Activated CD4-positive, CD25-positive, alpha-beta regulatory T cell (primary cell): Measurements from ENCODE around the gene CBR3.
"Not testable (repeated sequence)": the region's sequence is repeated elsewhere in the genome, so short reads cannot be mapped to it uniquely, and the experiment has no call there.

Experiments used
- DNase-seq, 4 experiments: peaks; one replicate each; lab custom pipeline; 2025; lab: John Stamatoyannopoulos, UW

CBR3 gene

DNA sequence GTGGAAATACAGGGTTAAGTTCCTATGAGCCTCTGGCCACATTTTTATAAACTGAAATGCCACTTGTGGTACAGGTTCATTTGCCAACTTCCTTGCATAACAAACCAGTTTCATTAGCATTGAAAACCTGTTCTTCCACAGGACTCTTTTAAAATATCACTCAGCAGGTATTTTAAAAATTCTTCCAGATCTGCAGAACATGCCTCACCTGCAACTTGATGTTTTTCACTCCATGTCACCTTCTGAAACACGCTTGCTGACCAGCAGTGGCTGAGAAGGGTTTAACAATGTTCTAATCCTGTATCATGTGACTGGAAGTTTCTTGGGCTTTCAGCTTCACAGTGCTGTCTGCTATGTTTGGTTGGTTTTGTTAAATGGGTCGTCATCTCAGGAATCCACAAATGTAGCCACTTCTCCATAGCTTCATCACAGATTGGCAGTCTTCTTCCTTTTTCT is 17.6 kb upstream of the CBR3 start:
- DNase-seq, result no peak

DNA sequence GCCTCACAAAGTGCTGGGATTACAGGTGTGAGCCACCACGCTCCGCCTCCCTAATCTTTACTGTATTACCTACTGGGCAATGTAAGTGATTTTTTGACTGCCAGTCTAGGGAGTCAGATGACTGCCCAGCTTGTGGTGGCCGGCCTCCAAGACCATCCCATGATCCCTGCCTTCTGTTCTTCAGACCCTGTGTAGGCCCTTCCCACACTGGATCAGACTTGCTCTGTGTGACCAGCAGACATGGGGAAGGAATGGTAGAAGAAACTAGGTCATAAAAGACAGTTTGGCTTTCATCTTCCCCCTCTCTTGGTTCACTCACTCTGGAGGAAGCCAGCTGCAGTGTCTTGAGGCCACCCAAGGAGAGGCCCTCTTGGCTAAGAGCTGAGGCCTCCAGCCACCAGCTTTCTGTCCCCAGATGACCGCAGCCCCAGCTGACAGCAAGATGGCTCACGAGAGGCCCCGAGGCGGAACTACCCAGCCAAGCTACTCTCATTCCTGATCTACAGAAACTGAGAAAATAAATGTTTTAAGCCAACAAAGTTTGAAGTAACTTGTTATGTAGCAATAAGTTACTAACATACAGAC is 14.5 kb upstream of the CBR3 start:
- no peak for DNase-seq

DNA sequence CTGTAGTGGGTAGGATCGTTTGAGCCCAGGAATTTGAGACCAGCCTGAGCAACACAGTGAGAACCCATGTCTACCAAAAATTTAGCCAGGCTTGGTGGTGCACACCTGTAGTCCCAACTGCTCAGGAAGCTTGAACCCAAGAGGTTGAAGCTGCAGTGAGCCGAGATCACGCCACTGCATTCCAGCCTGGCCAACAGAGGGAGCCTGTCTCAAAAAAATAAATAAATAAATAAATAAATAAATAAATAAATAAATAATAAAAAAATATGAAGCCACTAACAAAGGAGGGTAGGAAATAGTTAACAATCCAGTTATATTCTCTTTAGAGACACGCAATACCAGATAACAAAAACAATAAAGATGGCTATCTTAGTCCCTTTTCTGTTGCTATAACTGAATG is 11.9 kb upstream of the CBR3 start:
- DNase-seq, result no peak

DNA sequence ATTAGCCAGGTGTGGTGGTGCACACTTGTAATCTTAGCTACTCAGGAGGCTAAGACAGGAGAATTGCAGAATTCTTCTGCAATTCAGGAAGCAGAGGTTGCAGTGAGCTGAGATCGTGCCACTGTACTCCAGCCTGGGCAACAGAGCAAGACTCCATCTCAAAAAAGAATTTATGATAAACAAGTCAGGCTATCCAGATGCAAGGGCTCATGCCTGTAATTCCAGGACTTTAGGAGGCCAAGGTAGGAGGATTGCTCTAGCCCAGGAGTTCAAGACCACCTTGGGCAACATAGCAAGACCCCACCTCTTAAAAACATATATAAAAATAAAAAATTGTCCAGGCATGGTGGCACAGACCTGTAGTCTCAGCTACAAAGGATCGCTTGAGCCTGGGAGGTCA is 10.5 kb upstream of the CBR3 start:
- no peak for DNase-seq

DNA sequence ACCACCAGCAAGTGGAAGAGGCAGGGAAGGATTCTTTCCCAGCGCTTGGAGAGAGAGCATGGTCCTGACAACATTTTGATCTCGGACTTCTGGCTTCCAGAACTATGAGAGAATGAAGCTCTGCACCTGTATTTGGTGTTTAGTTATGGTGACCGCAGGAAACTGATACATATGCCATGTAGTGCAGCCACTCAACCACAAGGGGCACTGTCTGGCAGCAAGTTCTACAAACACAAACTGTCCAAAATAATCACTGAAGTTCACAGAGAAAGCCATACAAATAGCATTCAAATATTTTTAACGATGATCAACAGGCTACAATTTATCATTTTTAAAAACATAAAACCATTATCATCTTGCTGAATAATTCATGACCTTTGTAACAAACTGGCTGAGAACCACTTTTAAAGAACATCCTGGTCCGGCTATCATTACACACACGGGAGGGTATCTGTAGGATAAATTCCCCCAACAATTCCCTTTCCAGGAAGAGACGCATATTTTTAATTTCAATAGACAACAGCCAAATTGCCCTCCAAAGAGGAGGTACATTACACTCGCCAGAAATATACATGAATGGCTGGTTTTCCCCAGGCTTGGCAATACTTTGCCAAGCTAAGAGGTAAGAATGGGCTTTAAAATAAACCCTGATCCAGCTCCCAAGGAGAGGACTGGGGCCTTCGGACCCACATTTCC is 9.2 kb upstream of the CBR3 start:
- DNase-seq, result peak in 3 of 4 experiments; percentile 7 to 13 (median 11)

DNA sequence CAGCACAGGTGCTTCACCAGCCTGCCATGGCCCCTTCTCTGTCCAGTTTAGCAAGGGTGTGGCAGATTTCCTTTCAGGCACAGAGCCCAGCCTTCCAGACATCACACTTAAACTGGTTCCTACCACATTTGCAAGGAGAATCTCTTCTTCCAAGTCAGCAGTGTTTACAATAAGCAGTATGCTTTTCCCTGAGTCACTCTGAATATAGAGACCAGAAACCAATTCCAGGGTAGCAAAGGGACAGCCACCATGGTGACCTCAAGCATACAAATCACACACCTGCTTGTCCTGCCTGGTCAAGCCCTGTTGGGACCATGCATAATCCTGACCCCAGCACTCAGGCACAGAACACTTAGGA is 8.7 kb upstream of the CBR3 start:
- DNase-seq, result no peak

DNA sequence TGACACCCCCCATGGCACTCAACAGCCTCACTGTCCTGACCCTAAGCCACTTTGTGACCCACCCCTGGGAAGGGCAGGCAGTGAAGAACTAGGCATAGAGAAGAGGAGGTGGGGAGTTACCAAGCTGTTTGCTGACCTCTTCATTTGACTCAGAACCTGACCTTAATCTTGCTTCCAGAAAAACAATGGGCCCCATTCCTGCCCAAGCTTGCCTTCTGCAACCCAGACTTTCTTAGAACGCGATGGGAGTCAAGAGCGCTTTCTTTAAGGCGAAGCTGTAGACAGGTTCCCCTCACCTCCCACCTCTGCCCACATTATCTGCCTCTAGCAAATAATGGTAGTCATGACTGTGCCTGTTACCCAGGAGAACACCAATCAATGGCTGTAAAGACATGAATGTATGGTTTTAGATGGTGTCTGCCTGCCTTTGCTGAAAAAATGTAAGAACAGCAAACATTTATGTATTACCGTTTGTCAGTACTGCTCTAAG is 8.2 kb upstream of the CBR3 start:
- DNase-seq, result no peak

DNA sequence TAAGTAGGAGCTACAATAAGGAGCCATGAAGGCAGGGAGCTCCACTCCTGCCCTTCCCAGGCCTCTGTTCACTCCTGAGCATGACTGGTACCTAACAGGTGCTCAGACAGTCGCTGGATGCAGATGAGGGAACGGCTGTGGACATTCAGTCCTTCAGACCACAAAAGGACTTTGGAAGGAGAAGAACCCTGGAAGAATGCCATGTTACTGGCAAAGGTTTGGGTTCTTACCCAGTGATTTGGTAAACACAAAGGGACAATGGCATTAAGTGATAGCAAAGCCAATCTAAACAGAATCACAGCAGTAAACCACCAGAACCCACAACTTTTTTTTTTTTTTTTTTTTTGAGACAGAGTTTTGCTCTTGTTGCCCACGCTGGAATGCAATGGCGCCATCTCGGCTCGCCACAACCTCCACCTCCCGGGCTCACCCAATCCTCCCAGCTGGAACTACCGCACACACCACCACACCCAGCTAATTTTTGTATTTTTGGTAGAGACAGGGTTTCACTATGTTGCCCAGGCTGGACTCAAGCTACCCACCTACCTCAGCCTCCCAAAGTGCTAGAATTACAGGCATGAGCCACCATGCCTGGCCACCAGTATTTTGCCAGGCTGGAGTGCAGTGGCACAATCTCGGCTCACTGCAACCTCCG is 7.5 kb upstream of the CBR3 start:
- DNase-seq, result no peak

DNA sequence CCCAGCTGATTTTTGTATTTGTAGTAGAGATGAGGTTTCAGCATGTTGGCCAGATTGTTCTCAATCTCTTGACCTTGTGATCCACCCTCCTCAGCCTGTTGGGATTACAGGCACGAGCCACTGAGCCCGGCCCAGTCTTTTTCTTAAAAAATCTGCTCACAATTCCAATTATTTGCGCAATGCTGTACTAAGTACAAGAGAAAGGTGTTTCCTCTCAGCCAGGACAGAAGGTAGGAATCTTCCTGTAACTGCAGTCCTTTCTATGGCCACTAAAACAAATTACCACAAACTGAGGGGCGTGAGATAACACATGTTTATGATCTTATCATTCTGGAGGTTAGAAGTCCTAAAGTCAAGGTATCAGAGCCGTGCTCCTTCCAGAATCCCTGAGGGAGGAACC is 6.9 kb upstream of the CBR3 start:
- DNase-seq, result no peak

DNA sequence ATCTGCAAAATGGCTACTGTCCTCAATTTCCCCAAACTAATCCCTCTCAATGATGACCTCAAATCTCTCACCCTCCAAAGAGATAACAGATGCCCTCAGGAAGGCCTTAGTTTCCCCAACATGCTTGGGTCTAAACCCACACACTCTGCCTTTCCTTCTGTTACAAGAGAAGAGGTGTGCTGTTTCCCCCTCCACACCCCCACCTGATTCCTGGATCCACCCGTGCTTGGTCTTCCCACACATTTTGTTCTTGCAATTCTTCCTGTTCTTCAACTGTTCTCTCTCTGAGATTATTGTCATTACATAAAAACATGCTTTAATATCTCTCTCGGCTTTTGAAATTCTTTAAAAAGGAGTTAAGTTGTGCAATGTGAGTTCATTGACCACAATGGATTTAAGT is 5.7 kb upstream of the CBR3 start:
- DNase-seq, result no peak

DNA sequence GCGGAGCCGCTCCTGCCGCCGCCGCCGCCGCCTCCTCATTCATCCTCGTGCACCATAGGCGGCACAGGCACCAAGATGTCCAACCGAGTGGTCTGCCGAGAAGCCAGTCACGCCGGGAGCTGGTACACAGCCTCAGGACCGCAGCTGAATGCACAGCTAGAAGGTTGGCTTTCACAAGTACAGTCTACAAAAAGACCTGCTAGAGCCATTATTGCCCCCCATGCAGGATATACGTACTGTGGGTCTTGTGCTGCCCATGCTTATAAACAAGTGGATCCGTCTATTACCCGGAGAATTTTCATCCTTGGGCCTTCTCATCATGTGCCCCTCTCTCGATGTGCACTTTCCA is 4.5 kb upstream of the CBR3 start:
- DNase-seq, result not testable (repeated sequence)

DNA sequence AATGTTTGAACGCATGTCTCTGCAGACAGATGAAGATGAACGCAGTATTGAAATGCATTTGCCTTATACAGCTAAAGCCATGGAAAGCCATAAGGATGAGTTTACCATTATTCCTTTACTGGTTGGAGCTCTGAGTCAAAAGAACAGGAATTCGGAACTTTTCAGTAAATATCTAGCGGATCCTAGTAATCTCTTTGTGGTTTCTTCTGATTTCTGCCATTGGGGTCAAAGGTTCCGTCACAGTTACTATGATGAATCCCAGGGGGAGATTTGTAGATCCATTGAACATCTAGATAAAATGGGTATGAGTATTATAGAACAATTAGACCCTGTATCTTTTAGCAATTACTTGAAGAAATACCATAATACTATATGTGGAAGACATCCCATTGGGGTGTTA is 4.0 kb upstream of the CBR3 start:
- not testable (repeated sequence) for DNase-seq

DNA sequence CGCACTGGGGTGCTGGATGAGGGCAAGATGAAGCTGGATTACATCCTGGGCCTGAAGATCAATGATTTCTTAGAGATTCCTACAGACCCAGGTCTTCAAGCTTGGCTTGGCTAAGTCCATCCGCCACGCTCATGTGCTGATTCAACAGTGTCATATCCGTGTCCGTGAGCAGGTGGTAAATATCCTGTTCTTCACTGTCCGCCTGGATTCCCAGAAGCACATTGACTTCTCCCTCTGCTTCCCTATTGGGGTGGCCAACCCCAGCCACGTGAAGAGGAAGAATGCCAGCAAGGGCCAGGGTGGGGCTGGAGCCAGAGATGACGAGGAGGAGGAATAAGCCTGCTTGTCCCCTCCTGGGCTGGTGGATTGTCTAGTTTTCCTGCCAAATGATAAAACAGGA is 2.2 kb upstream of the CBR3 start:
- DNase-seq, result no peak

DNA sequence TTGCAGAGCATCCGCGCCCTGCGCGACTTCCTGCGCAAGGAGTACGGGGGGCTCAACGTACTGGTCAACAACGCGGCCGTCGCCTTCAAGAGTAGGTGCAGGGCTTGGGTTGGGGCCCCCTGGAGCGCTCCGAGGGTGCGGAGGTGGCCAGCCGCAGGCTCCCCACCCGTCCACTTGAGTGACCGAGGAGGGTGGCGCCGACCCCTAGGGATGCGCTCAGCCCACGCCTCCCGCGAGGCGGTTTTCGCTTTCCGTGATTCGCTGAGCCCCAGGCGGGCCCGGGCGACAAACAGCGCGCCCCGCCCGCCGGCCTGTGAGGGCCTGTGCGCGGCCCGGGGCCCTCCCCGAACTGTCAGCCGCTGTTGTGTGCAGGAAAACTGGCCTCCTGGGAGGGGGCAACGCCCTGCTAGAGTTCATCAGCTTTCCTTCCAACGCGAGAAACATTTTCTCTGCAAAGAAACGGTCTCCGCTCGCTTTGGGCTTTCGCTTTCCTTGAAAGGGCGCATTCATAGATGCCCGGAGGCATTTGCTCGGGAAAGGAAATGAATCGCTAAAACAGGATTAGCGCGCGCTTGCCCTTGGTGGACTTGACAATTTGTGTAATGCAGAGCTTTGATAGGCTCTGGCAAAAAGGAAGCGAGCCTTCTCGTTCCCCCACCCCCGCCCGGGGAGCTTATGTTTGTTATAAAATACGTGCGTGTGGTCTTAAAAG is 668 bp downstream of the CBR3 start:
- peak in 3 of 4 experiments; percentile 19 to 27 (median 22) for DNase-seq

DNA sequence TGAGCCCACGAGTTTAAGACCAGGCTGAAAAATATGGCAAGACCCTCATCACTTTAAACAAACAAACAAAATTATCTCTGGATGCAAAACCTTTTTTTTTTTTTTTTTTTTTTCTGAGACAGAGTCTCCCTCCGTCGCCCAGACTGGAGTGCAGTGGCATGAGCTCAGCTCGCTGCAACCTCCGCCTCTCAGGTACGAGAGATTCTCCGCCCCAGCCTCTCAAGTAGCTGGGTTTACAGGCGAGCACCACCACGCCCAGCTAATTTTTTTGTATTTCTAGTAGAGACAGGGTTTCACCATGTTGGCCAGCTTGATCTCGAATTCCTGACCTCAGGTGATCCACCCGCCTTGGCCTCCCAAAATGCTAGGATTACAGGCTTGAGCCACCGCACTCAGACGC is 4.9 kb downstream of the CBR3 start:
- DNase-seq, result not testable (repeated sequence)

DNA sequence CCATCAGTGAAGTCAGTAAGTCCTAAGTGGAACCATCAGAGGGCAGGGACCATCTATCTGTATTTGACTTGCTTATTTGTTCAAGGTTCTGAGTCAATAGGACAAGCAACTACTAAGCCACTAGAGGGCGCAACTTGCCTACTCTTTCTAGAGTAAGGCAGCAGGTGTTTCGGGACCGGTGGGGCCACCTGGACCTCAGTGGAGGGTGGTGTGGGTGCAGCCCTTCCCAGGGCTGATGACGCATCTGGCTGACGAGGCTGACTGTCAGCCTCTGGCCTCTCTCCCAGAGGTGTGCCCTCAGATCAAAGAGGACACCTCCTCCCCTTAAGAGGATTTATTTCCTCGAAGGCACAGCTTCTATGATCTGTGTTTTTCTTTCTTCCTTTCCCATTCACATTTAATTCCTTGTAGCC is 6.6 kb downstream of the CBR3 start:
- DNase-seq, result peak; percentile 55 to 78 (median 64)

DNA sequence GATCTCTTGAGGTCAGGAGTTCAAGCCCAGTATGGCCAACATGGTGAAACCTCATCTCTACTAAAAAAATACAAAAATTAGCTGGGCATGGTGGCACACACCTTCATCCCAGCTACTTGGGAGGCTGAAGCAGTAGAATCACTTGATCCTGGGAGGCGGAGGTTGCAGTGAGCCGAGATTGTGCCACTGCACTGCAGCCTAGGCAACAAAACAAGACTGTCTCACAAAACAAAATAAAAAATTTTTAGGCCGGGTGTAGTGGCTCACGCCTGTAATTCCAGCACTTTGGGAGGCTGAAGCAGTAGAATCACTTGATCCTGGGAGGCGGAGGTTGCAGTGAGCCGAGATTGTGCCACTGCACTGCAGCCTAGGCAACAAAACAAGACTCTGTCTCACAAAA is 9.4 kb downstream of the CBR3 start:
- not testable (repeated sequence) for DNase-seq

DNA sequence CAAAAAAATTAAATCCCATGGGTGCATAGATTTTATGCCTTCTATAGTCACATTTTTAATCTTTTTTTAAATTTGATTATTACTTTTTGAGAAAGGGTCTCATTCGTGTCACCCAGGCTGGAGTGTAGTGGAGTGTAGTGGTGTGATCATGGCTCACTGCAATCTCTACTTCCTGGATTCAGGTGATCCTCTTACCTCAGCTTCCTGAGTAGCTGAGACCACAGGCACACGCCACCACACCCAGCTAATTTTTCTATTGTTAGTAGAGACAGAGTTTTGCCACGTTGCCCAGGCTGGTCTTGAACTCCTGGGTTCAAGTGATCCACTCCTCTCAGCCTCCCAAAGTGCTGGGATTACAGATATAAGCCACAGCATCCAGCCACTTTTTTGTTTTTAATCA is 10.4 kb downstream of the CBR3 start:
- no peak for DNase-seq

DNA sequence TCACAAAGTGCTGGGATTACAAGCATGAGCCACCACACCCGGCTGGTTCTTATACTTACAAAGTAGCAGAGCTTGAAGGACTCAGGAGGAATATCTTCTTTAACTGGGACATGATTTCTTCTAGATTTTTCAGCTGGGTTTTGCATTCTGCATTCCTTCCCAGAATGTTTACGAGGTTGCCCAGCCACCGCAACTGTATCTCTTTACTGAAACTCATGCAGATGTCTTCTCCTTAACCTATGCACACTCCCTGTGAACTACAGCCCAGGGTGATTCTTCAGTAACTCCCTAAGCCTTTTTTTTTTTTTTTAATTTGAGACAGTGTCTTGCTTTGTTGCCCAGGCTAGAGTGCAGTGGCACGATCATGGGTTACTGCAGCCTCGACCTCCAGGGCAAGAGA is 13.0 kb downstream of the CBR3 start:
- DNase-seq, result no peak

DNA sequence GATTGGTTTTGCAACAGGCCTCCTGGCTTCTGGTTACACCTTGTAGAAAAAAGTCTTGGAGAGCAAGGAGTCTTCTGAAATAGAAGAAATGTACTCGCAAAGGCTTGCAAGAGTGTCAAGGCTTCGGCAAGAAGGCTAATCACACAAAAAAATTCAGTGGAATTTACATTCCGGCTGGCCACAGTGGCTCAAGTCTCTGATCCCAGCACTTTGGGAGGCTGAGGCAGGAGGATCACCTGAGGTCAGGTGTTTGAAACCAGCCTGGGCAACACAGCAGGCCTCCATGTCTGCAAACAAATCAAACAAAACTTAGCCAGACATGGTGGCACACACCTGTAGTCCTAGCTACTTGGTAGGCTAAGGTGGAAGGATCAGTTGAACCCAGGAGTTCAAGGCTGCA is 14.0 kb downstream of the CBR3 start:
- DNase-seq, result no peak

DNA sequence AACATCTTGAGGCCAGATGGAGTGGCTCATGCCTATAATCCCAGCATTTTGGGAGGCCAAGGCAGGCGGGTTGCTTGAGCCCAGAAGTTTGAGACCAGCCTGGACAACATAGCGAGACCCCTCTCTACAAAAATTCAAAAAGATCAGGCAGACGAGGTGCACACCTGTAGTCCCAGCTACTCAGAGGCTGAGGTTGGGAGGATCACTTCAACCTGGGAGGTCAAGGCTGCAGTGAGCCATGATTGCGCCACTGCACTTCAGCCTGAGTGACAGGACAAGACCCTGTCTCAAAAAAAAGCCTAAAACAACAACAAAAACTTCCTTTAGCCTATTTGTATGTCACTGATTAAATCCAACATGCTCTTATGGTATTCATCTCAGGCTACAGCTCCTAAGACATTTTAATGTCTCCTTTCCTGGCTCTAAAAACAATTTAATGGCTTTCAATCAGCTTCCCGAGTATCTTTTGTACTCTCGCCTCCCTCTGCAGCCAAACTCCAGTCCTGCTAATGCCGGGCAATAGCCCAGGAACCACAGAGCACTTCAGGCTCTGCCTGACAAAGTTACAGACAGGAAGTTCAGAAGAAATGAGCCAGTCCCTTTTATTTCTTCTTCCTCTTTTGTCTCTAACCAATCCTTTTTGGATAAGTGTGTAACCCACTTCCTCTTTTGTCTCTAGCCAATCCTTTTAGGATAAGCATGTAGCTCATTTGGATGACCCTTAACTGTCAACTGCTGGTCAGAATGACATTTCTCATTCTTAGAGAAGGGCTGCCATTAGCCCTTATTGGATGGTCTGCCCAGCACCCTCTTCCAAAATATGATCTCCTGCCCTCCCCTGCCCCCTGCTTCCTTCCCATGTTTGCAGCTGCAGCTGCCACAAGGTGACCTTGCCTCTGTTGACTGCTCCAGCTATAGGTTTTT is 15.2 kb downstream of the CBR3 start:
- no peak for DNase-seq
